ENCODE results near the gene HHLA2.
"Not testable (repeated sequence)": the region's sequence is repeated elsewhere in the genome, so short reads cannot be mapped to it uniquely, and the experiment has no call there.

HHLA2 gene

DNA sequence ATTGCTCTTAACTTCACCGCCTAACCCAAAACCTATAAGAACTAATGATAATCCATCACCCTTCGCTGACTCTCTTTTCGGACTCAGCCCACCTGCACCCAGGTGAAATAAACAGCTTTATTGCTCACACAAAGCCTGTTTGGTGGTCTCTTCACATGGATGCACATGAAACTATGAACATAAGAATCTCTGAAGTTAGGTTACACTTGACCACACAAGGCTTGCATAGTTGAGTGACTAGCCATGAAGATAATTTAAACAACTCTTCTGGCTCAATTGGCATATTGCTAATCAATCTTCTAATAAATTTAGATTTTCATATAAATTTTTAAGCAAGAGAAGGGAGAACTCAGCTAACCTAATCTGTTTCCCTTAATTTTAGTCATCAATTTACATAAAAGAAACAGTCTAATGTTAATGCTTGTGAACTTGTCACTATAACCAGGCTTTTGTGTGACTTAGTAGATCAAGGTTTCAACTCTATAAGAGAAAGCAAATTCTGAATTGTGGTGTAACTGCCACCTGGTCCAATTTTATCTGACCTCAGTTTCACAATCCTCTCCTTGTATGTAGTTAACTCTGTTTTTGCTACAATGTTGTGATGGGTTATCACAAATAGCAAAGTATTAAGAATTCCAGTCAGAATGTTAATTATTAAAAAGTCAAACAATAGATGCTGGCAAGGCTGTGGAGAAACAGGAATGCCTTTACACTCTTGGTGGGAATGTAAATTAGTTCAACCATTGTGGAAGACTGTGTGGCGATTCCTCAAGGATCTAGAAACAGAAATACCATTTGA lies 82.0 kb downstream of the HHLA2 start:
- no peak for ATAC-seq (replicated peaks)

DNA sequence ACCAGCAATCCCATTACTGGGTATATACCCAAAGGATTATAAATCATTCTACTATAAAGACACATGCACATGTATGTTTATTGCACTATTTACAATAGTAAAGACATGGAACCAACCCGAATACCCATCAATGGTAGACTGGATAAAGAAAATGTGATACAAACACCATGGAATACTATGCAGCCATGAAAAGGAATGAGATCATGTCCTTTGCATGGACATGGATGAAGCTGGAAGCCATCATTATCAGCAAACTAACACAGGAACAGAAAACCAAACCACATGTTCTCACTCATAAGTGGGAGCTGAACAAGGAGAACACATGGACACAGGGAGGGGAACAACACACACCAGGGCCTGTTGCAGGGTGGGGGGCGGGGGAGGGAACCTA lies 82.6 kb downstream of the HHLA2 start:
- not testable (repeated sequence) for H3K9me3 Mint-ChIP-seq; H3K36me3 Mint-ChIP-seq (ENCODE audit: insufficient read depth); ATAC-seq (replicated peaks); H3K27me3 Mint-ChIP-seq; H3K4me1 Mint-ChIP-seq (ENCODE audit: low read depth in 2 of 2); DNase-seq; H3K27ac Mint-ChIP-seq; H3K4me3 Mint-ChIP-seq

More for the DNA sequence above, 82.0 kb downstream of the HHLA2 start:
- no peak for DNase-seq
- Mint-ChIP-seq H3K4me3 (no peak overlapping the region), H3K27me3 (no peaks in the 10 kb centered on the region), H3K36me3 (ENCODE audit: insufficient read depth) (no peaks in the 10 kb centered on the region), H3K27ac (no peak overlapping the region), H3K4me1 (ENCODE audit: low read depth in 2 of 2) (no peaks in the 10 kb centered on the region), H3K9me3 (no peaks in the 10 kb centered on the region)

DNA sequence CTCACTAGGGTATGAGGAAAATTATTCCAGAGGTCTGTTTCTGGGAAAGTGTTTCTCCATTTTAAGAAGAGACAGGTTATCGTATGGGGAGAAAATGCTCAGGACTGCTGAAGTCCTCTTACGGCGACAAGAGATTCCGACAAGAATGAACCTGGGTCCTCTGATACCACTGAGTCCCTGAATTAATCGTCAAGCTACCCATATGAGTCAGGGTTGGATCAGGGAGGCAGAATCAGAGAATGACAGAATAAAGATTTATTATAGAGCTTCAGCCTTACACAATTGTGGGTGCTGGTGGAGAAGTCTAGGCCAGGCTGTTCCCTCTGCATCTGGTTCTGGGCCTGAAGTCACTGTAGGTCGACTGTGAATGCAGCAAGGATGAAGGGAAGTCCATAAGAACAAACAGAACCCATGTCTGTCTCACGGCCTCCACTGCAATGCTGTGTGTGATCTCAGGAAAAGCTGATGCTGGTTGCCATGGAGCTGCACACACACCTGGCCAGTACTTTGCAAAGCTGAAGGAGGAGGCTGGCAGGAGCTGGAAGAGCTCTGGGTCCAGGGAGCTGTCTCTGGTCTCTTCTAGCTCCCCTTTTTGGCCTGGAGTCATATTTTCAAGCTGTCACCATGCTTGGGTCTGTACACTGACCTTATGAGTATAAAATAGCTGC lies 83.9 kb downstream of the HHLA2 start:
- Mint-ChIP-seq H3K27me3 (no peaks in the 10 kb centered on the region), H3K4me3 (no peak overlapping the region), H3K9me3 (no peaks in the 10 kb centered on the region), H3K27ac (no peak overlapping the region), H3K36me3 (ENCODE audit: insufficient read depth) (no peaks in the 10 kb centered on the region), H3K4me1 (ENCODE audit: low read depth in 2 of 2) (no peaks in the 10 kb centered on the region)
- no peak for DNase-seq
- ATAC-seq (replicated peaks) = no peak

DNA sequence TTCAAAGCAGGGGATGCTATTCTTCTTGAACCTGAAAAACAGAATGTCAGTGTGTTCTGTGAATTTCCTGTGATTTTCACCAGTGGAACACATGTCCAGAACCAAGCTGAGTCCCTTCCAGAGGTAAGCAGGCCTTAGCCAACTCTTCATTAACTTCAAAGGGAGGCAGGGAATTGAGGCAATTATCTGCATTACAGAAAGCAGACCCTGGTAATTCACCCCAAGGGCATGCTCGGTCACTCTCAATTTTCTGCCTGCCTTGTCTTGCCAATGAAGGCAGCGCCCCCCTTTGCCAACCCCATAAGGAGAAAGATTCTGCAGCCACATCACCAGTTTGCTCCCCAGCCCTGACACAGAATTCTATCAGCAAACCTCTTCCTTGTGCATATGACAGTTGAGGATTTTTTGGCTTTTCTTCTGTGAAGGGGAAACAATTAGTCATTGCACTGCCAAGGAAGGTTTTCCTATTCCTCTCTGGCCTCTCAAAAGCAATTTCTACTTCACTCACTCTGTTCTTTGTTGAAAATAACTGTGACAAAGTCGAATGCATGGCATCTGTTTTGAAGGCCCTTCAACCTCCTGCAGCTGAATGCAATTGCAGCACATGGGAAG lies 85.3 kb downstream of the HHLA2 start:
- no peak for ATAC-seq (replicated peaks)
- H3K36me3 Mint-ChIP-seq (ENCODE audit: insufficient read depth) = no peaks in the 10 kb centered on the region
- H3K27ac Mint-ChIP-seq = no peak overlapping the region
- no peaks in the 10 kb centered on the region for H3K4me1 Mint-ChIP-seq (ENCODE audit: low read depth in 2 of 2)
- no peaks in the 10 kb centered on the region for H3K27me3 Mint-ChIP-seq
- no peaks in the 10 kb centered on the region for H3K9me3 Mint-ChIP-seq
- no peak overlapping the region for H3K4me3 Mint-ChIP-seq
- DNase-seq = no peak

DNA sequence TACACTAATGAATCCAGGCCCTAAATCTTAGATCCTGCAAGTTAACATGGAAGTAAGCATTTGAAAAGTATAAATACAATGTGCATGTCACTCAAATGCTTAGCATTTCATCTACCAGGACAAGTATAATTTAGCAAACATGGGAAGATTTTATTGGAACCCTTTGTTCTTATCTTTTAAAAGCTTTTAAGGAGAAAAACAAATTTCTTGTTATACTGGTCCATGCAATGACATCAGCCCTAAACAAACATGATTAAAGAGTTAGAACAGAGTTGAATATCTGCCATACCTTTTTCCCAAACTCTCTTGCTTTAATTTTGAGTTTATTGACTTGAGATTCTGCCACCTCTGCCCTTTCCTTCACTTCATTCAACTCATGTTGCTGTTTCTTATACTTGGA lies 87.0 kb downstream of the HHLA2 start:
- Mint-ChIP-seq H3K4me1 (ENCODE audit: low read depth in 2 of 2) (peaks cover 0 to 4% of the 10 kb centered on the region in 2 donors), H3K9me3 (no peaks in the 10 kb centered on the region), H3K27ac (no peak overlapping the region), H3K27me3 (no peaks in the 10 kb centered on the region), H3K4me3 (no peak overlapping the region), H3K36me3 (ENCODE audit: insufficient read depth) (no peaks in the 10 kb centered on the region)
- ATAC-seq (replicated peaks) (no peak), DNase-seq (no peak)

DNA sequence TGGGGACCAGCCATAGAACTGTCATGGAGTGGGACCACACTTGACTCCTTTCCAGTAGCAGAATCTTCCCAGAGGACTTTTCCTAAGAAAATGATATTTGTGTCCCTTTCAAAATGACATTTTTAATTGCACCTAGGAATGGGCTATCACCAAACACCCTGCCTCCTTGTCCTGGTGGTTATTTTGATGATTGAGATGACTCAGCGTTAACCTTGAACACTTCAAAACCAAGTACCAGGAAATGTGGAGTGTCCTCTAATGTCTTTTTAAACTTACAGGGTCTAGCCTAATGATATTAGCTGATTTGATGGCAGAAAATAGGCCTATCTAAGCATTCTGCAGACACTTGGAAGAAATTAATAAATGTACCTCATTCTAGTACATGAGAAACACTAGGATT lies 90.7 kb downstream of the HHLA2 start:
- peaks cover 5 to 13% of the 10 kb centered on the region in 2 donors for H3K4me1 Mint-ChIP-seq (ENCODE audit: low read depth in 2 of 2)
- H3K27me3 Mint-ChIP-seq = peaks cover 0 to 4% of the 10 kb centered on the region in 2 donors
- no peaks in the 10 kb centered on the region for H3K9me3 Mint-ChIP-seq
- ATAC-seq (replicated peaks) (no peak), DNase-seq (no peak)
- H3K27ac Mint-ChIP-seq = no peak overlapping the region
- no peaks in the 10 kb centered on the region for H3K36me3 Mint-ChIP-seq (ENCODE audit: insufficient read depth)
- H3K4me3 Mint-ChIP-seq = no peak overlapping the region

DNA sequence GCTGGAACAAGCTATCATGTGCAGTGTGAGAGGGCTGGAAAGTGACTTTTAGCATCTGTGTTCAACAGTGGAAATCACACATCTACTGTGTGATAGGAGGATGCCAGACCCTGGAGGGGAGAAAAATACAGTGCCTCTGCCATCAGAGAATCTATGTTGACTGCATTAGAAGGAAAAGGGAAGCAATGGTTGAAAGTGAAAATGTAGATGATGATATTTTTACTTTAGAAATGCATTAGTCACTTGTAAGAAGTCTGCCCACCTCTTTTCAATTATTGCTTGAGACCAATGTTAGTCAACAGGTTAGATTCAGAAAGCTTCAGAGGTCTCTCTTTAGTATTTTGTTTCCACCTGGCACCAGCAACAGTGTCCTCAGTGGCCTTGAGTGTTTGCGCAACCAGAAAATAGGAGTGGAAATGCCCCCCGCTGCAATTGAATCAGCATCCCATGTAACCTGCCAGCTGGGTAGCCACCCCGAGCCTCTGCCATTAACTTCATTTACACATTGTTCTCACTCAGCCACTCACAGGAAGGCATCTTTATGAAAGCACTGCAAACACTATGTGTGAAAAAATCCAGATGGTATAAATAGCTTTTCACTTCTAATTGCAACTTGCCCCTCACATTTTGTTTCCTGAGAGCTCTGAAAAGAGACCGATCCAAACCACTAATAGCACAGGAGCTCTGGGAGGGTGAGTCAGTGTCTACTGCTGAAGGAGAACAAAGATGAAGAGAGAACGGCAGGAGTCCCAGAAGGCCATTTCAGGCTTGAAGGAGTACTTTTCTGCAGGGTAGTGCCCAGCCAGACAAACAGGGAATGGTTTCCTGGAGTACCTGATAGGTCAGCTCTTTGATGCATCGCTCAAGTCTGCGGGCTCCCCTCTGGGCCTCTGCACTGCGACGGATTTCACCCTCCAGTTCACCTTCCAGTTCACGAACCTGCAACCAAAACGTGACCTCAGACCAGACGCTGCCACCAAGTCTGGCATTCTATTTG lies 92.1 kb downstream of the HHLA2 start:
- peak overlapping the region; percentile 52 to 68 for H3K4me3 Mint-ChIP-seq
- H3K27me3 Mint-ChIP-seq = peaks cover 0 to 5% of the 10 kb centered on the region in 2 donors
- ATAC-seq (replicated peaks) (peak; percentile 73), DNase-seq (no peak)
- H3K4me1 Mint-ChIP-seq (ENCODE audit: low read depth in 2 of 2) = peaks cover 5 to 13% of the 10 kb centered on the region in 2 donors
- no peaks in the 10 kb centered on the region for H3K9me3 Mint-ChIP-seq
- H3K27ac Mint-ChIP-seq = peak overlapping the region; percentile 5 to 83
- H3K36me3 Mint-ChIP-seq (ENCODE audit: insufficient read depth) = no peaks in the 10 kb centered on the region

DNA sequence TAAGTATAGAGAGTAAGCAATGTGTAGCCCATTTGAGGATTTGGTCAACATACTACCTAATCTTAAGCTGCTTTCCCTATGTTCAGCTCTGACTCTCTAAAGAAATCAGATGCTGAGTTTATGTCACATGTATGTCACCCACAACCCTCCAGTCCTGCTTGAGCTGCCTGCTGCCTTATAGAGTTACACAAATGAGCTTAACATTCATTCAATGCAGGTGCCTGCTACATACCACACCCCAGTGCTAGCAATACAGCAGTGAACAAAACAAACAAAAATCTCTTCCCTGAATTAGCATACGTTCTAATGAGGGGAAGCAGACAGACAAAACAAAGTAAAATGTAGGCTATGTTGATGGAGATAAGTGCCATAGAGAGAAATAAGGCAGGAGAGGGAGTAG lies 93.0 kb downstream of the HHLA2 start:
- H3K4me1 Mint-ChIP-seq (ENCODE audit: low read depth in 2 of 2) = peaks cover 5 to 13% of the 10 kb centered on the region in 2 donors
- ATAC-seq (replicated peaks) = peak; percentile 41
- DNase-seq = no peak
- no peaks in the 10 kb centered on the region for H3K9me3 Mint-ChIP-seq
- no peak overlapping the region for H3K27ac Mint-ChIP-seq
- H3K36me3 Mint-ChIP-seq (ENCODE audit: insufficient read depth) = no peaks in the 10 kb centered on the region
- no peak overlapping the region for H3K4me3 Mint-ChIP-seq
- H3K27me3 Mint-ChIP-seq = peaks cover 0 to 5% of the 10 kb centered on the region in 2 donors

DNA sequence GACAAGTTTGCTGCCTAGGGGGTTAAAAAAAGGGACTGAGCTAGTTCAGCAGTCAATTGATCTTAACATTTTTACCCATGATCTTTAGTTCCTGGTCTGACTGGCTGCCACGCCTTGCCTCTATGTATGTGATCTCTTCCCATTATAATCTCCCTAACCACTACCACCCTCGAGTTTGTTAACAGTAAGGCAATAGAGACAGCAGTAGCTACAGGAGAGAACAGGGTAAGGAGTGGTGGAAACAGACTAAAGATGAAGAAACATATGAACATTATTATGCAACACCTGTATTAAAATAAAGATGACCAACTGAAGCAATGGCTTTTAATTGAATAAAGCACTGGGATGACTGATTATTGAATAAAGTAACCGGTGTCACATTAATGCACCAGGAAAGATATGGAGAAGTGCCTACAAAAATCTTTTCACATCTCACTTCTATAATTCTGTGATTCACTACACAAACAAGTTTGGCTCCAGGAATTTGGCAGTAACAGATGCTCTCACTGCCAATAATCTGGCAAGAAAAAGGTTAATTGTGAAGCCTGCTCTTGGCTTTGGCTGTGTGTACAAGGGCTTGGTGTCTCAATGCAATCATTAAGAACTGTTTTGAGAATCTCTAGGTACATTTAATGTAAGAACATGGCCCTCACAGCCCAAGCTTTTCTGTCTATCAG lies 95.7 kb downstream of the HHLA2 start:
- DNase-seq (no peak), ATAC-seq (replicated peaks) (no peak)
- Mint-ChIP-seq H3K9me3 (no peaks in the 10 kb centered on the region), H3K36me3 (ENCODE audit: insufficient read depth) (no peaks in the 10 kb centered on the region), H3K27me3 (peaks cover under 1 to 5% of the 10 kb centered on the region in 2 donors), H3K27ac (peak overlapping the region in 1 of 2 donors; percentile 6), H3K4me1 (ENCODE audit: low read depth in 2 of 2) (peaks cover 5 to 18% of the 10 kb centered on the region in 2 donors), H3K4me3 (no peak overlapping the region)

DNA sequence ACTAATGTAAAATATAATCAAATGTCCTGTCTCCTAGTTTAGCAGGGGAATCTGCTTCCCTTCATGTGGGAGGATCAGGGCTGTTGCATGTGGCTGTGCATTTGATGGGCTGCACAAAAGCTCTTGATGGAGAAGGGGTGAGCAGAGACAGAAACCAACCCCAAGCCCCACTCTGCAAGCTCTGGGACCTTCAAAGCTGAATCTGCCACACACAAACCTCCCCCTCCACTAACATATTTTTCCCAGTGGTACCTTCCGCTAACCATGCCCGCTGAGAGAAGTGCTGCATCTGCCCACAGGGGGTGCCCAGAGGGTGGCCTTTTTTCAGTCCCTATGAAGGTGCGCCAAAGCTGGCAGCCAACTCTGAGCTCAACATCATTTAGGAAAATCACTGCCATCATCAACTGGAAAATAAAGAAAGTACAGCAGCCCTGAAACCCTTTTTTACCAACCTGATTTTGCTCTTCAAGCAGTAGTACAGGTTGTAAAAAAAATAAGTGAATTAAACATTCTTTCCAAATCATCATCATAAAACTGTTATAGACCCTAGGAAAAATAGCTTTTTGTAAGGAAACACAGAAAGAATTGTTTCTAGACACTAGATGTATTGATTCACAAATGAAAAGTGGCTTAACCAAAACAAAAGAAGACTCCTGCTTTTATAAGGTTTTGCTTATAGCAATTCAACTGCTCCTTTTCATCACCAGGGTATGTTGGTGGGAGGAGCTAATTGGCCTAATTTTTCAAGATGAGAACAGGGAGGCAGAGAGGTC lies 97.0 kb downstream of the HHLA2 start:
- no peak for ATAC-seq (replicated peaks)
- no peaks in the 10 kb centered on the region for H3K9me3 Mint-ChIP-seq

DNA sequence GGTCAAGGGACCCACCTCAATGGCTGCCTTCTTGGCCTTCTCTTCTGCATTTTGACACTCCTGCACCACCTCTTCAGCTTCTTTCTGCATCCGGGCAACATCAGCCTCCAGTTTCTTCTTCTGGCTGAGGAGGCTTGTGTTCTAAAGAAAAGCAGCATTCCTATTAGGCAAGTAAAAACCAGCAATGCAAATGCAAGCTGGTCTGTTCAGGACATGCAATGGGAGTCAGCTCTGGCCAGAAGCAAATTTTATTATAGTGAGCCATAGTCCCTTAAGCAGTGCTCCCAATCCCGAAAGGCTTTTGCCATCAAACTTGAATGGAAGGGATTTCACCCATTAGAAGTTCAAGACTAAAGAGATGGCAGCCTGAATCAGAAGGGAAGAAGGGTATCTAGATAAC lies 97.7 kb downstream of the HHLA2 start:
- H3K36me3 Mint-ChIP-seq (ENCODE audit: insufficient read depth) = no peaks in the 10 kb centered on the region
- H3K27me3 Mint-ChIP-seq = peaks cover 5 to 12% of the 10 kb centered on the region in 2 donors
- no peak for ATAC-seq (replicated peaks)
- no peak for DNase-seq
- no peak overlapping the region for H3K4me3 Mint-ChIP-seq
- peak overlapping the region in 1 of 2 donors; percentile 24 for H3K27ac Mint-ChIP-seq
- no peaks in the 10 kb centered on the region for H3K9me3 Mint-ChIP-seq
- H3K4me1 Mint-ChIP-seq (ENCODE audit: low read depth in 2 of 2) = peaks cover 0 to 9% of the 10 kb centered on the region in 2 donors

More for the DNA sequence above, 97.0 kb downstream of the HHLA2 start:
- Mint-ChIP-seq H3K4me1 (ENCODE audit: low read depth in 2 of 2) (peaks cover 5 to 16% of the 10 kb centered on the region in 2 donors), H3K27me3 (peaks cover 5 to 12% of the 10 kb centered on the region in 2 donors), H3K36me3 (ENCODE audit: insufficient read depth) (no peaks in the 10 kb centered on the region), H3K27ac (no peak overlapping the region), H3K4me3 (no peak overlapping the region)
- no peak for DNase-seq

DNA sequence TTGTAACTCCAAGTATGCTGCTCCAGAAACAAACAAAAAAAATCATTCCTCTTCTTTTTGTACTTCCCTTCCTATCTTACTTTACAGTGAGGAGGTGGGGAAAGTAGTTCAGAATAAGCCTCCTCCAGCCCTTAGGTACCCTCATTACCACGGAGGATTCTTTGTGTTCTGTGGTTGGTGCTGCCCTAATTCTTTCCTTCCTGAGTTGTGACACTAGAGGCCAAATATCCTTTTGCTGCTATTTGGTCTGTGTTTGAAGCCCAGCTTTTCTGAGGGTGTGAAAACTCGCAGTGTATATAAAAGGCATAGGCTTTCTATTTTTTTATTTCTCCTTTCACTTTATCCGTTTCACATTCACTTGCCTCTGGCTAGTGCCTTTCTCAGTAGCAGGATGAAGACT lies 98.2 kb downstream of the HHLA2 start:
- Mint-ChIP-seq H3K9me3 (no peaks in the 10 kb centered on the region), H3K27me3 (peaks cover 5 to 12% of the 10 kb centered on the region in 2 donors), H3K4me1 (ENCODE audit: low read depth in 2 of 2) (peaks cover 0 to 7% of the 10 kb centered on the region in 2 donors), H3K27ac (peak overlapping the region in 1 of 2 donors; percentile 24), H3K36me3 (ENCODE audit: insufficient read depth) (no peaks in the 10 kb centered on the region), H3K4me3 (peak overlapping the region in 1 of 2 donors; percentile 36)
- peak in 2 of 3 experiments; percentile 4 to 5 for DNase-seq
- ATAC-seq (replicated peaks) = peak; percentile 89

Data from effector memory CD8-positive, alpha-beta T cell (primary cell).